Adipocyte (in vitro differentiated cells): Measurements from ENCODE around the gene RASL11A.
A peak's percentile ranks its signal among the peaks of the same experiment; 100 is the strongest.

Source experiments
- DNase-seq: peaks from one replicate; pipeline ENCODE4 v3.0.0-alpha.2; 2015; ENCODE audit warnings: low read depth
- H3K27me3 ChIP-seq: replicated peaks from 2 replicates; pipeline ENCODE4 v1.7.0; 2013; ENCODE audit warnings: mild to moderate bottlenecking, low read length, moderate library complexity; ENCODE audit not compliant: control insufficient read depth, insufficient read depth
- H3K36me3 ChIP-seq: 2 replicates; pipeline ENCODE4 v1.7.0; 2013; ENCODE audit warnings: low read length, mild to moderate bottlenecking, moderate library complexity; ENCODE audit not compliant: control insufficient read depth, insufficient read depth, severe bottlenecking
- H3K4me1 ChIP-seq: 2 replicates; pipeline ENCODE4 v1.7.0; 2013; ENCODE audit warnings: mild to moderate bottlenecking, low read length, moderate library complexity; ENCODE audit not compliant: control insufficient read depth, insufficient read depth
- H3K4me3 ChIP-seq: 2 replicates; pipeline ENCODE4 v1.7.0; 2013; ENCODE audit warnings: mild to moderate bottlenecking, low read length, moderate library complexity
- H3K9ac ChIP-seq: 2 replicates; pipeline ENCODE4 v1.7.0; 2013; ENCODE audit warnings: mild to moderate bottlenecking, low read length, moderate library complexity
- H3K9me3 ChIP-seq: 2 replicates; pipeline ENCODE4 v1.7.0; 2013; ENCODE audit warnings: mild to moderate bottlenecking, low read length, moderate library complexity; ENCODE audit not compliant: control insufficient read depth

RASL11A gene

DNA sequence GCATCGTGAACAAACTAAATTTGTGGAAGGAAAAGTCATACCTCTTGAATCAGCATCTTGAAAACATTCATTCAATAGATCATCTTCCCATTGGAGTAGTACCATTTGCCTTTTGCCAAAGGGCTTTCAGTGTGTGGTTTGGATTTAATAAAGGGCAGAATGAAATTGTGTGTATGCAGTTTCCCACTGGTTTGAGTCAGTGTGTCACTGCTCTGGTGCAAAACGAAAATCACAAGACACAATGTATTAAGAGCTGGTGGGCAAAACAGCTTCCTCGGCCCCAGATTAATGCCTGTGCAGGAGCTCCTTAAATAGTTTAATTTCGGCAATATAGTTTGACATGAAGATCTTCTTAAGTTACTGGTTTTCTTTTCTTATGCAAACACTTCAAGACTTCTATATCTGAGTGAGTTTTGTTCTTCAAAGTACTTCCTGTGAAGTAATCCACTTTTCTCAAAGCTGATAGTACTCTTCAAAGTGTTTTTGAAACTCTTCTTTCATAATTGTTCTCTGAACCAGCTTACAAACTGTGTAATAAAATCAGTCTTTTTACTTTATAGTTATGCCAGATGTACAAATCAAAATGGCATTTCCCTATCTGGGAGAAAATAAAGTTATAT is 32.1 kb downstream of the RASL11A start:
- Histone ChIP-seq H3K9ac (no peak overlapping the region), H3K9me3 (peaks cover 4% of the 10 kb centered on the region), H3K27me3 (peaks cover 7% of the 10 kb centered on the region), H3K4me1 (no peaks in the 10 kb centered on the region), H3K4me3 (no peak overlapping the region), H3K36me3 (no peaks in the 10 kb centered on the region)
- DNase-seq = no peak

DNA sequence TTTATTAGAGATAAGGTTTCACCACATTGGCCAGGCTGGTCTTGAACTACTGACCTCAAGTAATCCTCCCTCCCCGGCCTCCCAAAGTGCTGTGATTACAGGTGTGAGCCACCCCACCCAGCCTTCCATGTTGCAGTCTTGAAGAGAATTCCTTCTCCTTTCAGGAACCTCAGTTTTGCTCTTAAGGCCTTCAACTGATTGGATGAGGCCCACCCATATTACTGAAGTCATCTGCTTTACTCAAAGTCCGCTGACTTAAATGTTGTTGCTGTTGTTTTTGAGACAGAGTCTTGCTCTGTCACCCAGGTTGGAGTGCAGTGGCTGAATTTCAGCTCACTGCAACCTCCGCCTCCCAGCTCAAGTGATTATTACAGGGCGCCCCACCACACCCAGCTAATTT is 33.5 kb downstream of the RASL11A start:
- no peak for DNase-seq
- peaks cover 4% of the 10 kb centered on the region for H3K9me3 ChIP-seq
- no peaks in the 10 kb centered on the region for H3K36me3 ChIP-seq
- H3K4me1 ChIP-seq = no peaks in the 10 kb centered on the region
- H3K9ac ChIP-seq = no peak overlapping the region
- no peak overlapping the region for H3K4me3 ChIP-seq
- H3K27me3 ChIP-seq = peaks cover 11% of the 10 kb centered on the region

GRCh38 chr13:27304611-27305010 is 34.0 kb downstream of the RASL11A start:
- Histone ChIP-seq H3K4me3 (no peak overlapping the region), H3K9me3 (peaks cover 4% of the 10 kb centered on the region), H3K4me1 (no peaks in the 10 kb centered on the region), H3K27me3 (peaks cover 11% of the 10 kb centered on the region), H3K36me3 (no peaks in the 10 kb centered on the region), H3K9ac (no peak overlapping the region)
- DNase-seq = no peak

- Histone ChIP-seq H3K9ac (no peak overlapping the region), H3K36me3 (no peaks in the 10 kb centered on the region), H3K9me3 (peaks cover 4% of the 10 kb centered on the region), H3K4me1 (no peaks in the 10 kb centered on the region), H3K4me3 (no peak overlapping the region), H3K27me3 (peaks cover 11% of the 10 kb centered on the region)
- DNase-seq = no peak
Observed at GRCh38 chr13:27306364-27306763, 35.7 kb downstream of the RASL11A start.

DNA sequence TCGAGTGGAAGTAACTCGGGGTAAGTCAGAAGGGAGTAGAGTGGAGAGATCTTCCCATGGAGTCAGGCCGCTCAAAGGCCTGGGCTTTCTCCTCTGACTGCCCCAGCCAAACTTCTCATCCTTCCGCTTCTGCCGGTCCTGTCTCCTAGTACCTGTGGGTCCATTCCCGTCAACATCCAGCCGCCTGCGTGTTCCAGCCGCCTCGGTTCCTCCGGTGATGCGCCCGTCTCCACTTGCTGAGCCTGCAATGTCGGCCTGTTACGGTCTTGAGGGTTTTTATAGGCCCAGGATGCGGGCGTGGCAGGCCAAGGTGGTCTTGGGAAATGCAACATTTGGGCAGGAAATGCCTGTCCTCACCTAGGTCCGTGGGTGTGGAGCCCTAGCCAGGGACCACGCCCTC is 38.3 kb downstream of the RASL11A start:
- Histone ChIP-seq H3K36me3 (no peaks in the 10 kb centered on the region), H3K9me3 (no peaks in the 10 kb centered on the region), H3K4me1 (no peaks in the 10 kb centered on the region), H3K4me3 (no peak overlapping the region), H3K9ac (no peak overlapping the region), H3K27me3 (peaks cover 11% of the 10 kb centered on the region)
- no peak for DNase-seq

GRCh38 chr13:27309401-27309958 is 38.9 kb downstream of the RASL11A start:
- Histone ChIP-seq H3K4me1 (no peaks in the 10 kb centered on the region), H3K9ac (no peak overlapping the region), H3K9me3 (no peaks in the 10 kb centered on the region), H3K36me3 (no peaks in the 10 kb centered on the region), H3K27me3 (peaks cover 11% of the 10 kb centered on the region), H3K4me3 (no peak overlapping the region)
- no peak for DNase-seq

GRCh38 chr13:27309967-27310598 is 39.5 kb downstream of the RASL11A start:
- H3K9ac ChIP-seq = no peak overlapping the region
- H3K4me1 ChIP-seq = no peaks in the 10 kb centered on the region
- no peak overlapping the region for H3K4me3 ChIP-seq
- no peaks in the 10 kb centered on the region for H3K36me3 ChIP-seq
- no peak for DNase-seq
- H3K9me3 ChIP-seq = no peaks in the 10 kb centered on the region
- H3K27me3 ChIP-seq = peaks cover 11% of the 10 kb centered on the region

- Histone ChIP-seq H3K4me3 (no peak overlapping the region), H3K36me3 (no peaks in the 10 kb centered on the region), H3K27me3 (peaks cover 13% of the 10 kb centered on the region), H3K4me1 (no peaks in the 10 kb centered on the region), H3K9ac (no peak overlapping the region), H3K9me3 (no peaks in the 10 kb centered on the region)
- DNase-seq = no peak
Observed at GRCh38 chr13:27310946-27311345, 40.3 kb downstream of the RASL11A start.

GRCh38 chr13:27311518-27312210 is 41.0 kb downstream of the RASL11A start:
- Histone ChIP-seq H3K36me3 (no peaks in the 10 kb centered on the region), H3K9ac (no peak overlapping the region), H3K9me3 (no peaks in the 10 kb centered on the region), H3K4me1 (no peaks in the 10 kb centered on the region), H3K27me3 (peaks cover 18% of the 10 kb centered on the region), H3K4me3 (no peak overlapping the region)
- DNase-seq = no peak

GRCh38 chr13:27313770-27314169 is 43.1 kb downstream of the RASL11A start:
- H3K36me3 ChIP-seq = no peaks in the 10 kb centered on the region
- H3K9me3 ChIP-seq = no peaks in the 10 kb centered on the region
- no peak overlapping the region for H3K9ac ChIP-seq
- H3K4me3 ChIP-seq = no peak overlapping the region
- DNase-seq = peak; percentile 7
- H3K27me3 ChIP-seq = peaks cover 17% of the 10 kb centered on the region
- H3K4me1 ChIP-seq = no peaks in the 10 kb centered on the region

GRCh38 chr13:27319404-27319803 is 48.8 kb downstream of the RASL11A start:
- Histone ChIP-seq H3K4me3 (no peak overlapping the region), H3K4me1 (no peaks in the 10 kb centered on the region), H3K27me3 (peaks cover 26% of the 10 kb centered on the region), H3K9me3 (peaks cover 13% of the 10 kb centered on the region), H3K36me3 (no peaks in the 10 kb centered on the region), H3K9ac (no peak overlapping the region)
- DNase-seq = no peak
